ENCODE measurements around the gene ADAM10. TPM values are rescaled to one million over a fixed set of nuclear protein-coding genes. Genes with fewer than 3 reads are reported as not detected.

Gene ADAM10
- total RNA-seq, 1 donor from 2014 or later, result 106 TPM

- TF ChIP-seq, protein P1, sequence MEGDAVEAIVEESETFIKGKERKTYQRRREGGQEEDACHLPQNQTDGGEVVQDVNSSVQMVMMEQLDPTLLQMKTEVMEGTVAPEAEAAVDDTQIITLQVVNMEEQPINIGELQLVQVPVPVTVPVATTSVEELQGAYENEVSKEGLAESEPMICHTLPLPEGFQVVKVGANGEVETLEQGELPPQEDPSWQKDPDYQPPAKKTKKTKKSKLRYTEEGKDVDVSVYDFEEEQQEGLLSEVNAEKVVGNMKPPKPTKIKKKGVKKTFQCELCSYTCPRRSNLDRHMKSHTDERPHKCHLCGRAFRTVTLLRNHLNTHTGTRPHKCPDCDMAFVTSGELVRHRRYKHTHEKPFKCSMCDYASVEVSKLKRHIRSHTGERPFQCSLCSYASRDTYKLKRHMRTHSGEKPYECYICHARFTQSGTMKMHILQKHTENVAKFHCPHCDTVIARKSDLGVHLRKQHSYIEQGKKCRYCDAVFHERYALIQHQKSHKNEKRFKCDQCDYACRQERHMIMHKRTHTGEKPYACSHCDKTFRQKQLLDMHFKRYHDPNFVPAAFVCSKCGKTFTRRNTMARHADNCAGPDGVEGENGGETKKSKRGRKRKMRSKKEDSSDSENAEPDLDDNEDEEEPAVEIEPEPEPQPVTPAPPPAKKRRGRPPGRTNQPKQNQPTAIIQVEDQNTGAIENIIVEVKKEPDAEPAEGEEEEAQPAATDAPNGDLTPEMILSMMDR (conservative IDR thresholded peaks at IDR 0.05; ENCODE audit: low read depth, low read length), result no peak
- DNase-seq (ENCODE audit: low read depth), result no peak
Observed at GRCh38 chr15:58726867-58727266, 22.6 kb downstream of the ADAM10 start.

GRCh38 chr15:58724466-58724865 is 25.0 kb downstream of the ADAM10 start:
- TF ChIP-seq, protein P1 (conservative IDR thresholded peaks at IDR 0.05; ENCODE audit: low read depth, low read length), result no peak
- DNase-seq (ENCODE audit: low read depth), result no peak
- no peak overlapping the region for H3K4me3 ChIP-seq (ENCODE audit: low read depth, low read length)

More at GRCh38 chr15:58726867-58727266, 22.6 kb downstream of the ADAM10 start:
- H3K4me3 ChIP-seq (ENCODE audit: low read depth, low read length), result no peak overlapping the region

- H3K4me3 ChIP-seq (ENCODE audit: low read depth, low read length), result no peak overlapping the region
- TF ChIP-seq, protein P1 (conservative IDR thresholded peaks at IDR 0.05; ENCODE audit: low read depth, low read length), result no peak
- no peak for DNase-seq (ENCODE audit: low read depth)
Observed at GRCh38 chr15:58717357-58717756, 32.1 kb downstream of the ADAM10 start.

DNA sequence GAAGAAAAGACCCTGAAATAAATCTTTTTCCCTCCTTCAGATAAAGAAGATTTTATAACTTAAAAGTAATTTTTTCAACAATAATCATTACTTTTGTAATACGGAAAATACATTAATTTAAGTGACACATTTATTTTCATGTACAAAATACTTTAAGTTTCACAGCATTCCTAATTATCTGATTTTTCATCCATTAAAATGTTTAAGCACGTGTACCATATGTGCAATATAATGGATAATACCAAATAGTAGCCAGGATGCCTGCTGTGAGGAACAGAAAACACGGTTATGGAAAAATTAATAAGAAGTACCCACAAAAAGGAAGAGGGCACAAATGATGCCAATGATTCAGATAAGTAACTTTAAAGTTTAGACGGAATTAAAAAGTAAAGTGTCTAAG is 33.5 kb downstream of the ADAM10 start:
- H3K4me3 ChIP-seq (ENCODE audit: low read depth, low read length), result no peak overlapping the region
- TF ChIP-seq, protein P1 (conservative IDR thresholded peaks at IDR 0.05; ENCODE audit: low read depth, low read length), result no peak
- DNase-seq (ENCODE audit: low read depth), result no peak

DNA sequence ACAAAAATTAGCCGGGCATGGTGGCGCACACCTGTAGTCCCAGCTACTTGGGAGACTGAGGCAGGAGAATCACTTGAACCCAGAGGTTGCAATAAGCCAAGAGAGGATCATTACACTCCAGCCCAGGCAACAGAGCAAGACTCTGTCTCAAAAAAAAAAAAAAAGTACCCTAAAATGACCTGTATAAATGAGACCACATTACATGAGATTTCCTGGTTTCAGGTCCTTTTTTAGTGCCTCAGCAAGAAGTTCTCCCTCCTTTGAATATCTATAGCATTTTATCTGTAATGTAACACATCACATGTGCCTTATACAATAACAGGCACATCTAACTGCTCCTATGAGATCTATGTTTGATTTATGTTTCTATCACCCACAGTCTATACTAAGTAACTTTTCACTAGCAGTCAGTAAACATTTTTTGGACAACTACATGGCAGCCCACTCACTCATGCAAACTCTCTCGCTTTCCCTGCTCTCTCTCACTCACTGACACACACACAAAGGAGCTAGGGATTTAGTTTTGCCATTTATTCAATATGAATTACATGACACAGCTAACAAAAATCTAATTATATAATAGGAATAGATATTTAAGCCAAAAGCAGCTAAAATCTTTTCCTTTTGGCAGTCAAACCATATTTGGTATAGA is 34.1 kb downstream of the ADAM10 start:
- no peak overlapping the region for H3K4me3 ChIP-seq (ENCODE audit: low read depth, low read length)
- TF ChIP-seq, protein P1 (conservative IDR thresholded peaks at IDR 0.05; ENCODE audit: low read depth, low read length), result no peak
- DNase-seq (ENCODE audit: low read depth), result no peak

GRCh38 chr15:58710701-58711100 is 38.8 kb downstream of the ADAM10 start:
- DNase-seq (ENCODE audit: low read depth), result no peak
- TF ChIP-seq, protein P1 (conservative IDR thresholded peaks at IDR 0.05; ENCODE audit: low read depth, low read length), result no peak
- H3K4me3 ChIP-seq (ENCODE audit: low read depth, low read length), result no peak overlapping the region

GRCh38 chr15:58707397-58707796 is 42.1 kb downstream of the ADAM10 start:
- TF ChIP-seq, protein P1 (conservative IDR thresholded peaks at IDR 0.05; ENCODE audit: low read depth, low read length), result no peak
- H3K4me3 ChIP-seq (ENCODE audit: low read depth, low read length), result no peak overlapping the region
- no peak for DNase-seq (ENCODE audit: low read depth)

All from epithelial cell of proximal tubule (primary cell).